NCI-H226 (cell line): ENCODE data around the gene AMDHD2.
"Not testable (repeated sequence)": the region's sequence is repeated elsewhere in the genome, so short reads cannot be mapped to it uniquely, and the experiment has no call there.

Source experiments
- DNase-seq: peaks from one replicate; pipeline ENCODE4 v3.0.0-alpha.2; 2015

The AMDHD2 gene

GRCh38 chr16:2518823-2519710 lies 1.1 kb upstream of the AMDHD2 start:
- no peak for DNase-seq

DNA sequence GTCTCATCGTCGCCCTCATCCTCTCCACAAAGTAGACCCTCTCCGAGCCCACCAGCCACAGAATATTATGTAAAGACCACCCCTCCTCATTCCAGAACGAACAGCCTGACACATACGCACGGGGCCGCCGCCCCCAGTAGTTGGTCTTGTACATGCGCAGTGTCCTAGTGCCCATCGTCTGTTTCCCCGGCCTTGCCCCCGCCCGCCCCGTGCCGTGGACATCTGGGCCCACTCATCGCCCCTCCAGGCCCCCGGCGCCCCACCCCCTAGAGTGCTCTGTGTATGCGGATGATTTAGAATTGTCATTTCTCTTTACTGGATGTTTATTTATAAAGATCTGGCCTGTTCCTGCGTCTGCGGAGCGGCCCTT lies 475 bp upstream of the AMDHD2 start:
- DNase-seq = no peak

- DNase-seq = no peak
Observed at GRCh38 chr16:2520784-2521531, 787 bp downstream of the AMDHD2 start.

- DNase-seq = no peak
Observed at GRCh38 chr16:2523801-2524231, 3.6 kb downstream of the AMDHD2 start.

GRCh38 chr16:2524339-2524938 lies 4.3 kb downstream of the AMDHD2 start:
- DNase-seq = no peak

GRCh38 chr16:2526135-2526534 lies 6.0 kb downstream of the AMDHD2 start:
- no peak for DNase-seq

GRCh38 chr16:2527071-2527783 lies 7.1 kb downstream of the AMDHD2 start:
- no peak for DNase-seq

- no peak for DNase-seq
Observed at GRCh38 chr16:2527784-2528100, 7.6 kb downstream of the AMDHD2 start.

GRCh38 chr16:2528161-2529060 lies 8.2 kb downstream of the AMDHD2 start:
- no peak for DNase-seq

DNA sequence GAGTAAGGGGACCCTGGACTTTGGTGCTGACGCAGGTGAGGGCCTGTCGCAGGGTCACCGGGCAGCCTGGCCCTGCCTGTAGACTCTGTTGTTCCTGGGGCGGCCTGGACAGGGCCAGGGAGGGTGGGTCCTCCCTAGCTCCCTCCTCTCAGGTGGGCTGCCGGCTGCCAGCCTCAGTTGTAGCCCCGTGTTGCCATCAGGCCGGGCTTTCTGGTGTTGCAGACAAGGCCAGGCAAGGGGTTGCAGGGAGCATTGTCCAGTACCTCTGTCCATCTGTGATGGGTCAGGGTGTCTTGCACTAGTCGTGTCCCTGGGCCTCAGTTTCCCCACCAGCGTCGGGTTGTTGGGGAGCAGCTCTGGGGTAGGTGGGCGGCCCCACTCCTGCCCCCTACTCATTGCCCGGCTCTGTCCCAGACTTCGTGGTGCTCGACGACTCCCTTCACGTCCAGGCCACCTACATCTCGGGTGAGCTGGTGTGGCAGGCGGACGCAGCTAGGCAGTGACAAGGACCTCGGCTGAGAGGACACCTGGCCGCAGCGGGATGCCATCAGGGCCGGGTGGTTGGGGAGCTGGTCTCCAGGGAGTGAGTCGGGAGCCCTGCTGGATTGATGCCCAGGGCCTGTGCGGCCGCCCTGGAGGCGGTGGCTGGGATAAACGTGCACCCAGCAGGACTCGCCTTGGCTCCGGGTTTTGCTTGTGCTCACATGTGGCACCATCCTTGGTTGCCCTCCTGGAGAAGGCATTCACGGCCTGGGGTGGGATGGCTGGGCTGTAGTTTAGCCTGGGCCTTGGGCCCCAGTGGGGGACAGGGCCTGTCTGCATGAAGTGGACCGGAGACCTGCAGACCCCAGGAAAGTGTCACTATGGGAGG lies 9.1 kb downstream of the AMDHD2 start:
- DNase-seq = no peak

DNA sequence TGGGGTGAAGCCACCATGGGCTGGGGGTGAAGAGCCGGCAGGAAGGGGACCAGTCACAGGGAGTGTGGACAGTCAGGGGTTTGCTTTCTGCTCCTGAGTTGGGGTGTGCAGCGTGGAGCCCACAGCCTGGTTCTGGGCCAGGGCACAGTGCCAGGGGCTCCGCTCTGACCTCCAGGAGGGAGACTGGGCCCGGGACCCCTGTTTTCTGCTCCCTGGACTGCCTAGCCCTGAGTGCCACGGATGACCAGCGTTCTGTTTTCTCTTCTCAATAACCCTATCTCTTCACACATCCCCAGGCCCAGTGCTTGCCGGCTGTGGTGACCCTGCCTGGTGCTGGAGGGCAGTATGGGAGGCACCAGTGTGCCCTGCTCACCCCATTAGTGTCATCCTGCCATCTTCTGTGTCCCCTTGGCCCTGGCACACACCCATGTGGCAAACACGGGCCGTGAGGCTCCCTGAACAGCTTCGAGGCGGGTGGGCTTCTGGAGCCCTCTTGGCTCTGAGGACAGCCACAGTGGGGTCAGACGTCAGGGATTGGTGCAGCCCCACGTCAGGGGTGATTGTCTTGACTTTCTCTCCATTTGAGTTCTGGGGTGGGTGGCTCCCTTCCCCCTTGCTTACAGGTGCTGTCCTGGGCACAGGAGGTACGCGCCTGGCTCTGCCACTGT lies 9.9 kb downstream of the AMDHD2 start:
- no peak for DNase-seq

DNA sequence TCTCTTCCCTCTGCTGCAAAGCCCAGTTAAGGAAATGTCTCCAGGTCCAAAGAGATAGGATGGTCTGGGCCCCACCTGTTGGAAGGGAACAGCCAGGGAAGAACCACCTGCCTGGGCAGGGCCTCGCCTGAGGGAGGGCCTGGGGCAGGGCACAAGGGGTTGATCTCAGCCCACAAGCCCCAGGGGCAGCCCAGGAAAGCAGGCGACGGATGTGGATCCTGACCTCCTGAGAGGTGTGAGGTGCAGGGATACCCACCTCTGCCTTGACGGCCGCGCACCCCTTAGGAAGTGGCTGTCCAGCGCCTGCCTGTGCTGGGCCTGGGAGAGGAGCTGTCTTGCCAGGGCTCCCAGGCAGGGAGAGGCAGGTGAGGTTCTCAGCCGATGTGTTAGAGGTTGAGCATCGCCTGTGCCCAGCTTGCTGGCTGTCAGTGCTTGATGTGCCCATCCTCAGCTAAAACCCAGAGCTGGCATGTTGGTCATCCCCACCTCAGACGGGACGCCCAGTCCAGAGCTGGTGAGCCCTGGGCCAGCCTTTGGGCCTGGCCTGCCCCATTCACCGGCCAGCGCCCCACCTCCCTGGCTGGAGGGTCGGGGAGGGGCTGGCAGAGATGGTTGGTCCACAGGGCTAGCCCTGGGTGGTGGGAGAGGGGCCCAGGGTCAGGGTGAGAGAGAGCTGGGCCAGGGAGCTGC lies 10.6 kb downstream of the AMDHD2 start:
- no peak for DNase-seq

DNA sequence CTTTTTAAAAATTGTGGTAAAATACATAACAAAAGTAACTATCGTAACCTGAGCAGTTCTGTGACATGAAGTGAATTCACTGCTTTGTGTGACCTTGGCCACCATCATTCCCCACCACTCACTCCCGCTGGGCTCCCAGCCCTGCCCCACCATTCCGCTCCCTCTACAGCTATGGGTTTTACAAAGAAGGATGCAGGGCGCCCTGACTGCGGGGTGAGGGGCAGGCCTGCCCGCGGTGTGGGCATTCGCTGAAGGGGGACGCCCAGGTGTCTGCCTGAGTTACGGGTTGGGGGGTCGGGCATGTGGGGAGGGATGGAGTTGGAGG lies 11.2 kb downstream of the AMDHD2 start, which contains the start of gene CEMP1:
CEMP1 (minus strand) TSS at position 38 of the 325 bp plus-strand sequence. CDS start 335 bp downstream, outside the sequence.
- no peak for DNase-seq

DNA sequence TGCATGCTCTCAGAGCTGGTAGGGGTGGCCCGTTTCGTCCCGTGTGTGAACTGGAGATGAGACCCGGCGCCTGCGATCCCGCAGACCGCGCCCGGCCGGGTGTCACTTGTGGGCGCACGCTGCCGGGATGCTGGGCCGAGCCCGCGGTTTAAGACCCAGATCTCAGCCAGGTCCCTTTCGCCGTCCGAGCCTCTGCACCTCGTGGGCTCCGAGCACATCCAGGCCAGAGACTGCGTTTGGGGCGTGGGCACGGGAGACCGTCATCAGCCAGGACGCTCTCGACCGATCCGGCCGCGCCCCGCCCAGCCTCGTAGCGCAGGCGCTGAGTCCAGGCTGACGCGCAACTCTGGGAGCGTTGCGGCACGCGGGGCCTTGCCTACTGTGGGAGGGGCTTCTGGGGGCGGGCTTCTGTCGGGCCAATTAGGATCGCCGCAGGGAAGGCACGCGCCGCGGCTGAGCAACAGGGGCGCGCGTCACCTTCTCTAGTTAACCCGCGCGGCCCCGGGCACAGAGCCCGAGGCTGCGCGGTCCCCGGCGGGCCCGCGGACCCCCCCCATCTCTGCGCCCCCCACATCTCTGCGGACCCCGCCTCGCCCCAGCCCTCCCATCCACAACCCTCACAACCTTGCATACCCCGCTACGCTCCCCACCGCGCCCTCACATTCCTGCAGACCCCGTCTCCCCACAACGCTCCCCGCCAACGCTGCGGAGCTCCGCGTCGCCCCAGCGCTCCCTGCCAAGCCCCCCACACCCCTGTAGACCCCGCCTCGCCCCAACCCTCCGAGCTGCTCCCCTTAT lies 11.7 kb downstream of the AMDHD2 start:
- peak; percentile 96 for DNase-seq

GRCh38 chr16:2532494-2533141 lies 12.4 kb downstream of the AMDHD2 start:
- DNase-seq = peak; percentile 44

DNA sequence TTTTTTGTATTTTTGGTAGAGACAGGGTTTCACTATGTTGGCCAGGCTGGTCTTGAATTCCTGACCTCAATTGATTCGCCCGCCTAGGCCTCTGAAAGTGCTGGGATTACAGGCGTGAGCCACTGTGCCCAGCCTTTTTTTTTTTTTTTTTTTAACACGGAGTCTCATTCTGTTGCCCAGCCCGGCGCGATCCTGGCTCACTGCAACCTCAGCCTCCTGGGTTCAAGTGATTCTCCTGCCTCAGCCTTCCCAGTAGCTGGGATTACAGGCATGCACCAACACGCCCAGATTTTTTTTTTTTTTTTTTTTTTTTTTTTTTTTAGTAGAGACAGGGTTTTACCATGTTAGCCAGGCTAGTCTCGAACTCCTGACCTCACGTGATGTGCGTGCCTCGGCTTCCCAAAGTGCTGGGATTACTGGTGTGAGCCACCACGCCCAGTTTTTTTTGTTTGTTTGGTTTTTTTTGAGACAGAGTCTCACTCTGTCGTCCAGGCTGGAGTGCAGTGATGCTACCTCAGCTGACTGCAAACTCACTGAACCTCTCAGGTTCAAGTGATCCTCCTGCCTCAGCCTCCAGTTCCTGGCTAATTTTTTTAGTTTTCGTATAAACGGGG lies 13.1 kb downstream of the AMDHD2 start:
- not testable (repeated sequence) for DNase-seq

DNA sequence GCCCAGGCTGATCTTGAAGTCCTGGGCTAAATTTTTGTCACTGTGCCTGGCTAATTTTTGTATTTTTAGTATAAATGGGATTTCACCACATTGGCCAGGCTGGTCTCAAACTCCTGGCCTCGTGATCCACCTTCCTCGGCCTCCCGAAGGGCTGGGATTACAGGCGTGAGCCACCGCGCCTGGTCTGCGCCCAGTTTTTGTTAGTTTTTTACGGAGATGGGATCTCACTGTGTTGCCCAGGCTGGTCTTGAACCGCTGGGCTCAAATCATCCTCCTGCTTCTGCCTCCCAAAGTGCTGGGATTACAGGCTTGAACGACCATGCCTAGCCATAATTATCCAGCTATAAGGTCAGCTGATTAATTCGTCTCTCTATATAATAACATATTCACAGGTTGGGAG lies 13.7 kb downstream of the AMDHD2 start:
- DNase-seq = no peak

DNA sequence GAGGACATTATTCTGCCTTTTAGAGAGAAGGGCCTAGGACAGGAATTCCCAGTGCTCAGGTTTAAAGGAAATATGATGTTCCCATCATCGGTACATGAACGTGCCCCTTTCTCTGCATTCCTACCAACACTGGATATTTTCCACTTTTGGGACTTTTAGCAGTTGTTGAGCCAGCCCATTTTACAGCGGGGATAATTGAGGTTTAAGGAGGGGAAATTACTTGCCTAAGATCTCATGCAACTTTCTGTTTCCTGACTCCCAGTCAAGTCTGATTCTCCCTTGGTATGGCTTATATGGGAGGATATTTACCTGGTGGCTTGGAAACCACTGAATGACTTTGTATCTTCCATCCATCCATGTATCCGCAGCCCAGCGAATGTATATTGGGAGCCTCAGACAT lies 14.2 kb downstream of the AMDHD2 start:
- DNase-seq = not testable (repeated sequence)
